Thyroid gland (tissue), 4 donors: Measurements from ENCODE around the gene ANKRD63.

Experiments used
- CTCF ChIP-seq, 6 experiments: fragments of 200-600 bp in 3 of 6; fragments of 450-650 bp in 3 of 6; sonication (generic) in 3 of 6; IDR thresholded peaks; one replicate each; pipeline ENCODE4 v1.5.1; 2016 to 2019; ENCODE audit warnings: antibody characterized with exemption in 6 of 6, mild to moderate bottlenecking in 2 of 6, inconsistent platforms in 1 of 6, moderate library complexity in 1 of 6
- POLR2A ChIP-seq, 2 donors: fragments of 450-650 bp; IDR thresholded peaks; one replicate each; pipeline ENCODE4 v1.6.1; 2017; ENCODE audit warnings: antibody characterized with exemption in 2 of 2, mild to moderate bottlenecking in 2 of 2, moderate library complexity in 1 of 2

DNA sequence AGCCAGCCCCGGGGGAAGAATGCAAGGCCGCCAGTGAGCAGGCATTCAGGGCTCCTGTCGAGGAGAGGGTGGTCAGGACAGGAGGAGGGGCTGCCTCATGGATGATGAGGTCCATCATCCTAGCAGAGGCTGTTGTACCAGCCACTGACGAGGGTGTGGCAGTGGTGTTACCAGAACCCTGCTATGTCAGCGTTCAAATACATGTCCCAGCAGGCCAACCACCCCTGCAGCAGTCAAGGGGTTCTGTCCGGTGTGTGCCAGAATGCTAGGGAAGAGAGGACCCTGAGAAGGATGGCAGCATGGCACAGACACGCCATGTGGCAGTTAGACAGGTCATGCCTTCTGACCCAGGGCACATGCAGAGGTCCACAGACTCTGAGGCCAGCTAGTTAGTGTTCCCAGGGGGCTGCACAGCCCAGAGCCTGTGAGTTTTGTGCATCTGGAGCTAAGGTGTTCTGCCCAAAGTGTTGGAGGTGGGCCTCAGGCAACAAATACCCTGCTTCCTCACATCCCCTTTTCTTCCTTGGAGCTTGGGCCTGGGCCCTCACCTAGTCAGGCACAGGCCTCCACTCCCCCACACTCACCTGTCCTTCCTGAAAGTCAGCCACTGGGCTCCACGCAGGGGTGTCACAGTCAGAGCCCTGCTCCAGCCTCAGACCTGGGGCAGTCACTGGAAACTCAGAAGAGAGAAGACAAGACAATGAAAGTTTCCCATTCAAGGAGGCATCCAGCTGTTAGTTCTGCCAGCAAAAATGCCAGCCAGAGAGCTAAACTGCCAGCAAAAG lies 36.2 kb downstream of the ANKRD63 start:
- TF ChIP-seq CTCF (IDR thresholded peaks at IDR 0.05) (no peak), POLR2A (IDR thresholded peaks at IDR 0.05) (no peak)
